ENCODE data around the gene TRIM71. TPM values are rescaled to one million over a fixed set of nuclear protein-coding genes. Genes with fewer than 3 reads are reported as not detected.

Gene TRIM71
- total and polyA plus RNA-seq, 2 of the 13 experiments (the other 11 are each of a cell fraction or from before 2014, with no cell fraction given), result 21.7 to 76.9 TPM

- peak; percentile 40; the same call in 1 of the 2 replicates for TF ChIP-seq HNF4G (IDR thresholded peaks at IDR 0.05; ENCODE audit: borderline replicate concordance, low read depth, low read length)
- TF ChIP-seq HNF4G (CRISPR knock-in tag; IDR thresholded peaks at IDR 0.05; ENCODE audit: borderline replicate concordance, low read depth), result peak; percentile 36; the same call in 1 of the 2 replicates
- no peak; the same call in 1 of the 2 replicates for TF ChIP-seq ZNF292 (CRISPR knock-in tag; IDR thresholded peaks at IDR 0.05; ENCODE audit: borderline replicate concordance, low read depth)
- TF ChIP-seq AKAP8 (CRISPR knock-in tag; IDR thresholded peaks at IDR 0.05), result no peak
- TF ChIP-seq KLF9 (CRISPR knock-in tag; IDR thresholded peaks at IDR 0.05; ENCODE audit: low read depth), result no peak
- TF ChIP-seq RXRA (CRISPR knock-in tag; IDR thresholded peaks at IDR 0.05), result no peak
- TF ChIP-seq FLYWCH1 (CRISPR knock-in tag; IDR thresholded peaks at IDR 0.05), result 0 out of 2 replicates have a peak, but pooled peaks have one; percentile 2
- peak; percentile 59; the same call in 1 of the 2 replicates for TF ChIP-seq GATAD2A (CRISPR knock-in tag; IDR thresholded peaks at IDR 0.05)
- no peak for TF ChIP-seq KDM5A (IDR thresholded peaks at IDR 0.05; ENCODE audit: borderline replicate concordance, low read length)
- no peak for TF ChIP-seq MAFG (CRISPR knock-in tag; IDR thresholded peaks at IDR 0.05)
- TF ChIP-seq SRSF9 (IDR thresholded peaks at IDR 0.05; ENCODE audit: borderline replicate concordance, insufficient read depth, low read depth, low read length, poor library complexity, severe bottlenecking), result no peak
- TF ChIP-seq RNF2 (conservative IDR thresholded peaks at IDR 0.05; ENCODE audit: low read depth), result no peak
- no peak for TF ChIP-seq RXRB (CRISPR knock-in tag; IDR thresholded peaks at IDR 0.05; ENCODE audit: borderline replicate concordance)
- no peak for TF ChIP-seq ZNF331 (CRISPR knock-in tag; IDR thresholded peaks at IDR 0.05)
- no peak for TF ChIP-seq ZNF274 (CRISPR knock-in tag; IDR thresholded peaks at IDR 0.05)
- no peak for TF ChIP-seq ZNF879 (CRISPR knock-in tag; IDR thresholded peaks at IDR 0.05)
- TF ChIP-seq NR2F1 (CRISPR knock-in tag; IDR thresholded peaks at IDR 0.05), result no peak
- TF ChIP-seq KMT2A (CRISPR knock-in tag; IDR thresholded peaks at IDR 0.05), result no peak; the same call in 1 of the 2 replicates
- no peak for TF ChIP-seq ARID3A (IDR thresholded peaks at IDR 0.05; ENCODE audit: low read depth, low read length)
- TF ChIP-seq ZNF792 (CRISPR knock-in tag; IDR thresholded peaks at IDR 0.05), result no peak
- no peak for TF ChIP-seq ZHX1 (CRISPR knock-in tag; IDR thresholded peaks at IDR 0.05; ENCODE audit: low read depth)
- TF ChIP-seq ATF1 (CRISPR knock-in tag; IDR thresholded peaks at IDR 0.05), result no peak
- TF ChIP-seq YY1 (IDR thresholded peaks at IDR 0.05; ENCODE audit: insufficient read depth, insufficient replicate concordance, low read depth, low read length), result no peak
- TF ChIP-seq TCF7L2 (IDR thresholded peaks at IDR 0.05; ENCODE audit: low read depth, low read length), result no peak
- peak; percentile 52; the same call in 1 of the 2 replicates for TF ChIP-seq ZNF124 (CRISPR knock-in tag; IDR thresholded peaks at IDR 0.05)
- peak; percentile 73; the same call in 1 of the 2 replicates for TF ChIP-seq ZNF33A (CRISPR knock-in tag; IDR thresholded peaks at IDR 0.05; ENCODE audit: borderline replicate concordance)
- no peak for TF ChIP-seq NCOA2 (CRISPR knock-in tag; IDR thresholded peaks at IDR 0.05)
- no peak for TF ChIP-seq NR0B2 (CRISPR knock-in tag; IDR thresholded peaks at IDR 0.05)
These were observed 37.6 kb upstream of the TRIM71 start (continued) for GRCh38 chr3:32780071-32780734.

Data from HepG2 (cell line).